Measurements from ENCODE around the gene CYB5R4. TPM values are rescaled to one million over a fixed set of nuclear protein-coding genes. Genes with fewer than 3 reads are reported as not detected.

The CYB5R4 gene
- total RNA-seq, 1 experiment from 2014 or later = 23.8 TPM

DNA sequence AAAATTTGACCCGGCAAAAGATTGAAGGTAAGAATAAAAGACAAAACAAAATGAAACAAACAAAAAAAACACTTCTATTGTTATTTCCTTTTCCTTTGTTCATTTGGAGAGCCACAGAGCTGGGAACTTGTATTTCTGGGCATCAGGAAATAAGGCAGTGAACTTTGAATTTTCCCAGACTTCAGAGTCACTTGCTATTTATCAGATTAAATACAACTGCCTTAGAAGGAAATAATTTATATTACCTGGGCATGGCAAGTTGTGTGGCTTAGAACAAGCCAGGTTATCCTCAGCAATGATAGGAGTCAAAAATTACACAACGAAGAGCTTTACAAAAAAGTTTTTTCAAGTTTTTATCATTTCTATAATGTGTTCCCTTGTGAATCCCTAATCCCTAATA is 153.9 kb downstream of the CYB5R4 start:
- ChIA-PET POLR2A (ENCODE audit: low non-redundant PET) (no interaction called here), CTCF (no interaction called here)
- TF ChIP-seq EZH2 (IDR thresholded peaks at IDR 0.05; ENCODE audit: borderline replicate concordance, low read depth, low read length, poor library complexity, severe bottlenecking) (no peak), CTCF (conservative IDR thresholded peaks at IDR 0.05; ENCODE audit: low read depth, low read length) (no peak)
- no peak overlapping the region for H3K4me3 ChIP-seq (ENCODE audit: low read depth, low read length, poor library complexity, severe bottlenecking)
- no TSS peak for BruUV-seq (replicated peaks)
- no peak overlapping the region for H3K27ac ChIP-seq (ENCODE audit: low read depth, low read length, poor library complexity, severe bottlenecking)
- H3K36me3 ChIP-seq (ENCODE audit: insufficient read depth, low read length, poor library complexity, severe bottlenecking) = no peaks in the 10 kb centered on the region
- DNase-seq (ENCODE audit: low spot score) = no peak
- H3K27me3 ChIP-seq (replicated peaks; ENCODE audit: insufficient read depth, low read depth, low read length, poor library complexity) = no peaks in the 10 kb centered on the region
- H3K9me3 ChIP-seq (ENCODE audit: low read depth, low read length, poor library complexity, severe bottlenecking) = no peaks in the 10 kb centered on the region
- intact Hi-C loops (cut with micrococcal nuclease; ENCODE audit: unreplicated experiment) = no loop called here
- no peaks in the 10 kb centered on the region for H3K4me1 ChIP-seq (ENCODE audit: insufficient read depth, low read length, poor library complexity, severe bottlenecking)

DNA sequence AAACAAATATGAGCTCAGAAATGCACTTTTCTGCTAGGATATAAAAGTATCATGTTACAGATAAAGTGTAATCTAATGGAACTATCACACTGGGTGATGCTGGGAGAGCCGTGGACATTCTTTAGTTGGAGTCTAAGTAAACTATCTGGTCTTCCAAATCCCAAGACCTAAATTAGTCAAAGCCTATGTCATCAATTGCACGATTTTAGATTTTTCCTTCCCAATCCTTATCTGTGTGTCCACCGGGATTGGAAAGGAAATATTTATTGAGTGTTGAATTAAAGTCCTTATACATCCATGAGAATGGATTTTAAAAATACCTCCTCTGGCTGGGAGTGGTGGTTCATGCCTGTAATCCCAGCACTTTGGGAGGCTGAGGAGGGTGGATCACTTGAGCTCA is 154.4 kb downstream of the CYB5R4 start:
- Histone ChIP-seq H3K27ac (ENCODE audit: low read depth, low read length, poor library complexity, severe bottlenecking) (no peak overlapping the region), H3K9me3 (ENCODE audit: low read depth, low read length, poor library complexity, severe bottlenecking) (no peaks in the 10 kb centered on the region), H3K27me3 (replicated peaks; ENCODE audit: insufficient read depth, low read depth, low read length, poor library complexity) (no peaks in the 10 kb centered on the region), H3K4me3 (ENCODE audit: low read depth, low read length, poor library complexity, severe bottlenecking) (no peak overlapping the region), H3K36me3 (ENCODE audit: insufficient read depth, low read length, poor library complexity, severe bottlenecking) (no peaks in the 10 kb centered on the region), H3K4me1 (ENCODE audit: insufficient read depth, low read length, poor library complexity, severe bottlenecking) (no peaks in the 10 kb centered on the region)
- no peak for TF ChIP-seq CTCF (conservative IDR thresholded peaks at IDR 0.05; ENCODE audit: low read depth, low read length)
- TF ChIP-seq EZH2 (IDR thresholded peaks at IDR 0.05; ENCODE audit: borderline replicate concordance, low read depth, low read length, poor library complexity, severe bottlenecking) = no peak
- intact Hi-C loops (cut with micrococcal nuclease; ENCODE audit: unreplicated experiment) = no loop called here
- POLR2A ChIA-PET (ENCODE audit: low non-redundant PET) = no interaction called here
- CTCF ChIA-PET = no interaction called here
- no TSS peak for BruUV-seq (replicated peaks)
- no peak for DNase-seq (ENCODE audit: low spot score)

GRCh38 chr6:84016029-84016428 is 156.5 kb downstream of the CYB5R4 start:
- H3K4me1 ChIP-seq (ENCODE audit: insufficient read depth, low read length, poor library complexity, severe bottlenecking) = no peaks in the 10 kb centered on the region
- intact Hi-C loops (cut with micrococcal nuclease; ENCODE audit: unreplicated experiment) = no loop called here
- BruUV-seq (replicated peaks) = no TSS peak

More at GRCh38 chr6:84016029-84016428, 156.5 kb downstream of the CYB5R4 start:
- TF ChIP-seq EZH2 (IDR thresholded peaks at IDR 0.05; ENCODE audit: borderline replicate concordance, low read depth, low read length, poor library complexity, severe bottlenecking) (no peak), CTCF (conservative IDR thresholded peaks at IDR 0.05; ENCODE audit: low read depth, low read length) (no peak)
- no peak overlapping the region for H3K27ac ChIP-seq (ENCODE audit: low read depth, low read length, poor library complexity, severe bottlenecking)
- H3K36me3 ChIP-seq (ENCODE audit: insufficient read depth, low read length, poor library complexity, severe bottlenecking) = no peaks in the 10 kb centered on the region
- no peaks in the 10 kb centered on the region for H3K27me3 ChIP-seq (replicated peaks; ENCODE audit: insufficient read depth, low read depth, low read length, poor library complexity)
- no peak for DNase-seq (ENCODE audit: low spot score)
- H3K4me3 ChIP-seq (ENCODE audit: low read depth, low read length, poor library complexity, severe bottlenecking) = no peak overlapping the region
- H3K9me3 ChIP-seq (ENCODE audit: low read depth, low read length, poor library complexity, severe bottlenecking) = no peaks in the 10 kb centered on the region
- ChIA-PET POLR2A (ENCODE audit: low non-redundant PET) (no interaction called here), CTCF (no interaction called here)

Other genes starting within 250 kb of the CYB5R4 start
- 0.55 and 0.62 TPM in 2 replicates for gene SNAP91, start 150.6 kb upstream of the CYB5R4 start, total RNA-seq (2021)
- 3.0 and 4.0 TPM in 2 replicates for gene RIPPLY2, start 6.3 kb upstream of the CYB5R4 start, total RNA-seq (2021)
- 0.34 and 0.55 TPM in 2 replicates for gene MRAP2, start 174.1 kb downstream of the CYB5R4 start, total RNA-seq (2021)